G401 (cell line): ENCODE data around the gene MIGA2. TPM values are rescaled to one million over a fixed set of nuclear protein-coding genes. Genes with fewer than 3 reads are reported as not detected.
A peak's percentile ranks its signal among the peaks of the same experiment; 100 is the strongest.

ENCODE experiments used
- DNase-seq: peaks from one replicate; pipeline ENCODE4 v3.0.0-alpha.2; 2015; ENCODE audit warnings: low spot score
- in situ Hi-C: cut with HindIII; loops from 2 replicates; pipeline ENCODE4 v1.10.0; 2016; ENCODE audit warnings: low sequenced_read_pairs, mixed read lengths
- total RNA-seq: library from RNA; depleted of rRNA; stranded (reverse); fragments of >200 nt; shearing (Covaris generic); gene quantifications from 2 replicates; pipeline ENCODE4 v1.2.3, GENCODE V29; 2014

Gene MIGA2
- total RNA-seq, 1 experiment from 2014 or later = 20.5 TPM

GRCh38 chr9:129068990-129069861 lies 32.8 kb downstream of the MIGA2 start:
- in situ Hi-C loops = no loop called here
- DNase-seq = no peak

- DNase-seq = no peak
- in situ Hi-C loops = no loop called here
Observed at GRCh38 chr9:129069862-129070641, 33.6 kb downstream of the MIGA2 start.

GRCh38 chr9:129070696-129071525 lies 34.5 kb downstream of the MIGA2 start:
- no peak for DNase-seq
- in situ Hi-C loops = no loop called here

GRCh38 chr9:129071526-129072126 lies 35.2 kb downstream of the MIGA2 start:
- no peak for DNase-seq

GRCh38 chr9:129072171-129072570 lies 35.7 kb downstream of the MIGA2 start:
- DNase-seq = no peak
- in situ Hi-C loops = no loop called here

More at GRCh38 chr9:129071526-129072126, 35.2 kb downstream of the MIGA2 start:
- in situ Hi-C loops = no loop called here

- in situ Hi-C loops = no loop called here
- DNase-seq = no peak
Observed at GRCh38 chr9:129073404-129073803, 37.0 kb downstream of the MIGA2 start.

GRCh38 chr9:129074106-129074505 lies 37.7 kb downstream of the MIGA2 start:
- DNase-seq = no peak
- in situ Hi-C loops = no loop called here

GRCh38 chr9:129075996-129076639 lies 39.7 kb downstream of the MIGA2 start:
- in situ Hi-C loops = no loop called here
- no peak for DNase-seq

GRCh38 chr9:129076640-129077037 lies 40.2 kb downstream of the MIGA2 start:
- DNase-seq = no peak
- in situ Hi-C loops = no loop called here

GRCh38 chr9:129077236-129077635 lies 40.8 kb downstream of the MIGA2 start:
- DNase-seq = no peak
- in situ Hi-C loops = no loop called here

GRCh38 chr9:129078691-129079503 lies 42.5 kb downstream of the MIGA2 start:
- no peak for DNase-seq
- in situ Hi-C loops = no loop called here

GRCh38 chr9:129079829-129080228 lies 43.4 kb downstream of the MIGA2 start:
- in situ Hi-C loops = no loop called here
- DNase-seq = no peak

GRCh38 chr9:129080298-129080600 lies 43.8 kb downstream of the MIGA2 start:
- in situ Hi-C loops = no loop called here

GRCh38 chr9:129080601-129081387 lies 44.4 kb downstream of the MIGA2 start, which contains the start of gene DOLPP1:
DOLPP1 (plus strand) TSS chr9:129081111; CDS start chr9:129081132, 21 bp downstream.
- in situ Hi-C loops = no loop called here
- DNase-seq = peak; percentile 99

More at GRCh38 chr9:129080298-129080600, 43.8 kb downstream of the MIGA2 start:
- DNase-seq = no peak

GRCh38 chr9:129081388-129081904 lies 45.0 kb downstream of the MIGA2 start:
- no peak for DNase-seq
- in situ Hi-C loops = no loop called here

- in situ Hi-C loops = no loop called here
- DNase-seq = no peak
Observed at GRCh38 chr9:129084087-129084486, 47.7 kb downstream of the MIGA2 start.

- in situ Hi-C loops = no loop called here
Observed at GRCh38 chr9:129089246-129089645, 52.8 kb downstream of the MIGA2 start.

More at GRCh38 chr9:129089246-129089645, 52.8 kb downstream of the MIGA2 start:
- DNase-seq = no peak
